Epithelial cell of esophagus (primary cell): Measurements from ENCODE around the gene OOSP4A.

Experiments used
- DNase-seq: peaks from one replicate; pipeline ENCODE4 v3.0.0; 2010; ENCODE audit warnings: low read depth
- H3K4me3 ChIP-seq: 2 replicates; pipeline ENCODE4 v1.5.1; 2011; ENCODE audit warnings: mild to moderate bottlenecking, low read length, control low read depth
- CTCF ChIP-seq: IDR thresholded peaks from 2 replicates; pipeline ENCODE4 v1.5.1; 2011; ENCODE audit warnings: low read depth, mild to moderate bottlenecking, low read length, control low read depth, inconsistent platforms; ENCODE audit not compliant: insufficient read depth; ENCODE audit errors: missing control alignments

Gene OOSP4A

GRCh38 chr11:60018058-60018457 is 54.2 kb downstream of the OOSP4A start:
- no peak overlapping the region for H3K4me3 ChIP-seq
- TF ChIP-seq CTCF = no peak
- DNase-seq = no peak
